ENCODE measurements around the gene NAV3.

The NAV3 gene

GRCh38 chr12:77841521-77841920 lies 10.8 kb downstream of the NAV3 start:
- DNase-seq (ENCODE audit: low read depth in 2 of 2, low spot score in 1 of 2), result no peak

GRCh38 chr12:77842430-77842829 lies 11.7 kb downstream of the NAV3 start:
- no peak for DNase-seq (ENCODE audit: low read depth in 2 of 2, low spot score in 1 of 2)

- DNase-seq (ENCODE audit: low read depth in 2 of 2, low spot score in 1 of 2), result no peak
Measured at GRCh38 chr12:77845831-77846230, 15.1 kb downstream of the NAV3 start.

GRCh38 chr12:77847060-77847541 lies 16.4 kb downstream of the NAV3 start:
- DNase-seq (ENCODE audit: low read depth in 2 of 2, low spot score in 1 of 2), result no peak

- no peak for DNase-seq (ENCODE audit: low read depth in 2 of 2, low spot score in 1 of 2)
Measured at GRCh38 chr12:77847680-77848431, 17.2 kb downstream of the NAV3 start.

- DNase-seq (ENCODE audit: low read depth in 2 of 2, low spot score in 1 of 2), result no peak
Measured at GRCh38 chr12:77850129-77850528, 19.4 kb downstream of the NAV3 start.

- DNase-seq (ENCODE audit: low read depth in 2 of 2, low spot score in 1 of 2), result no peak
Measured at GRCh38 chr12:77850698-77851097, 20.0 kb downstream of the NAV3 start.

- DNase-seq (ENCODE audit: low read depth in 2 of 2, low spot score in 1 of 2), result no peak
Measured at GRCh38 chr12:77855548-77855947, 24.9 kb downstream of the NAV3 start.

- no peak for DNase-seq (ENCODE audit: low read depth in 2 of 2, low spot score in 1 of 2)
Measured at GRCh38 chr12:77861317-77861716, 30.6 kb downstream of the NAV3 start.

- no peak for DNase-seq (ENCODE audit: low read depth in 2 of 2, low spot score in 1 of 2)
Measured at GRCh38 chr12:77865178-77865577, 34.5 kb downstream of the NAV3 start.

GRCh38 chr12:77878901-77879300 lies 48.2 kb downstream of the NAV3 start:
- DNase-seq (ENCODE audit: low read depth in 2 of 2, low spot score in 1 of 2), result no peak

- DNase-seq (ENCODE audit: low read depth in 2 of 2, low spot score in 1 of 2), result no peak
Measured at GRCh38 chr12:77882709-77883108, 52.0 kb downstream of the NAV3 start.

GRCh38 chr12:77888611-77889010 lies 57.9 kb downstream of the NAV3 start:
- no peak for DNase-seq (ENCODE audit: low read depth in 2 of 2, low spot score in 1 of 2)

GRCh38 chr12:77891518-77892147 lies 60.9 kb downstream of the NAV3 start:
- DNase-seq (ENCODE audit: low read depth in 2 of 2, low spot score in 1 of 2), result no peak

GRCh38 chr12:77893918-77894317 lies 63.2 kb downstream of the NAV3 start:
- DNase-seq (ENCODE audit: low read depth in 2 of 2, low spot score in 1 of 2), result no peak

GRCh38 chr12:77894556-77894955 lies 63.9 kb downstream of the NAV3 start:
- no peak for DNase-seq (ENCODE audit: low read depth in 2 of 2, low spot score in 1 of 2)

GRCh38 chr12:77895699-77896098 lies 65.0 kb downstream of the NAV3 start:
- DNase-seq (ENCODE audit: low read depth in 2 of 2, low spot score in 1 of 2), result no peak

GRCh38 chr12:77907936-77908335 lies 77.2 kb downstream of the NAV3 start:
- no peak for DNase-seq (ENCODE audit: low read depth in 2 of 2, low spot score in 1 of 2)

GRCh38 chr12:77914081-77914488 lies 83.4 kb downstream of the NAV3 start:
- no peak for DNase-seq (ENCODE audit: low read depth in 2 of 2, low spot score in 1 of 2)

- no peak for DNase-seq (ENCODE audit: low read depth in 2 of 2, low spot score in 1 of 2)
Measured at GRCh38 chr12:77915071-77915600, 84.4 kb downstream of the NAV3 start.

- no peak for DNase-seq (ENCODE audit: low read depth in 2 of 2, low spot score in 1 of 2)
Measured at GRCh38 chr12:77916276-77916675, 85.6 kb downstream of the NAV3 start.

- no peak for DNase-seq (ENCODE audit: low read depth in 2 of 2, low spot score in 1 of 2)
Measured at GRCh38 chr12:77918046-77918445, 87.4 kb downstream of the NAV3 start.

Data from stimulated activated CD8-positive, alpha-beta memory T cell treated with anti-CD3 and anti-CD28 coated beads, Interleukin-4, amount 100 ng/mL, for 1 hour (primary cell).